ENCODE data around the gene KLHL18.

The KLHL18 gene

DNA sequence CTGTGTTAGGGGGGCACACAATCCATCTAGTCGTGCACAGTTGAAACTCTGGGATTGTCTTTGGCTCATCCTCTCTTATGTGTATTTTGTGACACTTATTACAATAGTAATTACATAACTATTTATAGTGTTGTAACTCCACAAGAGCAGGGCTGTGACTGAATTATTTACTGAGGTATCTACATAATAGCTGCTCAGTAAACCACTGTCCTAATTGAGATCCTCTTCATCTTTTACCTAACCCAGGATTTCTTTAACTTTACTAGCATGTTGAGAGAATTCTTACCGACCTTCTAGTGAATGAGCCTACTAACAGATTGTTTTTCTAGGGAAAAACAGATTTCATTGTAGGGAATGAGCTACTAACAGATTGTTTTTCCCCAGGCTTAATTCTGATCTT, 11.1 kb downstream of the KLHL18 start:
- Histone ChIP-seq H3K27ac (no peak overlapping the region), H3K79me2 (peaks cover 51% of the 10 kb centered on the region), H3K27me3 (ENCODE audit: control insufficient read depth, insufficient read depth, low read length) (no peaks in the 10 kb centered on the region), H3K4me1 (peaks cover 6% of the 10 kb centered on the region), H3K9me3 (ENCODE audit: control insufficient read depth, low read length) (no peaks in the 10 kb centered on the region), H2AFZ (no peak overlapping the region), H3K9ac (no peak overlapping the region), H3K36me3 (ENCODE audit: control insufficient read depth, insufficient read depth, low read length) (no peaks in the 10 kb centered on the region), H3K4me3 (ENCODE audit: low read depth, low read length) (no peak overlapping the region), H3K4me2 (ENCODE audit: low read length) (no peak overlapping the region)
- no peak for TF ChIP-seq CTCF (IDR thresholded peaks at IDR 0.05)

GRCh38 chr3:47294392-47294791, 11.6 kb downstream of the KLHL18 start:
- Histone ChIP-seq H3K27me3 (ENCODE audit: control insufficient read depth, insufficient read depth, low read length) (no peaks in the 10 kb centered on the region), H3K27ac (no peak overlapping the region), H3K79me2 (peaks cover 45% of the 10 kb centered on the region), H3K4me3 (ENCODE audit: low read depth, low read length) (no peak overlapping the region), H2AFZ (no peak overlapping the region), H3K9me3 (ENCODE audit: control insufficient read depth, low read length) (no peaks in the 10 kb centered on the region), H3K4me1 (peaks cover 6% of the 10 kb centered on the region), H3K4me2 (ENCODE audit: low read length) (no peak overlapping the region), H3K36me3 (ENCODE audit: control insufficient read depth, insufficient read depth, low read length) (no peaks in the 10 kb centered on the region), H3K9ac (no peak overlapping the region)
- TF ChIP-seq CTCF (IDR thresholded peaks at IDR 0.05): no peak

DNA sequence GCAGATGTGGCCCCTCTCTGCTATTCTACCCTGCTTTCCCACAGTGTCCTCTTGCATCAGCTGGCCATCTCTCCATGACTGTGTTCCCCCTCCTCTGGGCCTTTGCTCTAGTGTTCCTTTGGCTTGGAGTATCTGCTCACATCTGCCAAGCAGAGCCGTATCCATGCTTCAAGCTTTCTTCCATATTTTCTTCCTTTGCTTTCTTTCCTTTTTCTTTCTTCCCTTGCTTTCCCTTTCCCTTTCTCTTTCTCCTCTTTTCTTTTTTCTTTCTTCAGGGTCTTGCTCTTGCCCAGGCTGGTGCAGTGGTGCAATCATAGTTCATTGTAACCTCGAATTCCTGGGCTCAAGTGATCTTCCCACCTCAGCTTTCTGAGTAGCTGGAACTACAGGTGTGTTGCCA, 12.6 kb downstream of the KLHL18 start:
- H3K4me3 ChIP-seq (ENCODE audit: low read depth, low read length): no peak overlapping the region
- H3K27ac ChIP-seq: no peak overlapping the region
- TF ChIP-seq CTCF (IDR thresholded peaks at IDR 0.05): no peak
- H3K9me3 ChIP-seq (ENCODE audit: control insufficient read depth, low read length): no peaks in the 10 kb centered on the region
- peaks cover 6% of the 10 kb centered on the region for H3K4me1 ChIP-seq
- H3K79me2 ChIP-seq: peaks cover 40% of the 10 kb centered on the region
- no peak overlapping the region for H3K9ac ChIP-seq
- H2AFZ ChIP-seq: no peak overlapping the region
- no peak overlapping the region for H3K4me2 ChIP-seq (ENCODE audit: low read length)
- no peaks in the 10 kb centered on the region for H3K36me3 ChIP-seq (ENCODE audit: control insufficient read depth, insufficient read depth, low read length)
- no peaks in the 10 kb centered on the region for H3K27me3 ChIP-seq (ENCODE audit: control insufficient read depth, insufficient read depth, low read length)

DNA sequence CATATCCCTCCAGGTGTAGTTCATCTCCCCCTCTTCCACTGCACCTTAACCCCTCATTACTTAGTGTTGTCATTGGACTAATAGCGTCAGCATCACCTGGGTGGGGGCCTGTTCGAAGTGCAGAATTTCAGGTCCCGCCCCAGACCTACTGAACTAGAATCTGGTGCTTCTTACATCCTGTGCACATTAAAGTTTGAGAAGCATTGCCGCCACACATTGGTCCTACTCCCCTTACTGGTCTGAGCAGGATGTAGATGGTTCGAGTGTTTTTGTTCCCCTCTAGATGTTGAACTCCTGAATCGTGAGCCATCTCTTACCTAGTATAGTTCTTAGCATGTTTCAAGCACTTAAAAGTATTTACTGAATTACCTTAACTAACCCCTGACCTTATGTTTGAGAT, 13.2 kb downstream of the KLHL18 start:
- Histone ChIP-seq H3K27me3 (ENCODE audit: control insufficient read depth, insufficient read depth, low read length) (no peaks in the 10 kb centered on the region), H3K36me3 (ENCODE audit: control insufficient read depth, insufficient read depth, low read length) (no peaks in the 10 kb centered on the region), H3K79me2 (peaks cover 33% of the 10 kb centered on the region), H3K9ac (no peak overlapping the region), H3K9me3 (ENCODE audit: control insufficient read depth, low read length) (no peaks in the 10 kb centered on the region), H3K4me2 (ENCODE audit: low read length) (no peak overlapping the region), H3K4me3 (ENCODE audit: low read depth, low read length) (no peak overlapping the region), H3K27ac (no peak overlapping the region), H3K4me1 (peaks cover 6% of the 10 kb centered on the region), H2AFZ (no peak overlapping the region)
- no peak for TF ChIP-seq CTCF (IDR thresholded peaks at IDR 0.05)

GRCh38 chr3:47296562-47297302, 14.0 kb downstream of the KLHL18 start:
- Histone ChIP-seq H3K27me3 (ENCODE audit: control insufficient read depth, insufficient read depth, low read length) (no peaks in the 10 kb centered on the region), H3K79me2 (peaks cover 29% of the 10 kb centered on the region), H2AFZ (no peak overlapping the region), H3K4me1 (peaks cover 6% of the 10 kb centered on the region), H3K36me3 (ENCODE audit: control insufficient read depth, insufficient read depth, low read length) (no peaks in the 10 kb centered on the region), H3K9me3 (ENCODE audit: control insufficient read depth, low read length) (no peaks in the 10 kb centered on the region), H3K4me2 (ENCODE audit: low read length) (no peak overlapping the region), H3K9ac (no peak overlapping the region), H3K27ac (no peak overlapping the region), H3K4me3 (ENCODE audit: low read depth, low read length) (no peak overlapping the region)
- no peak for TF ChIP-seq CTCF (IDR thresholded peaks at IDR 0.05)
